ENCODE results near the gene MRRF.
A peak's percentile ranks its signal among the peaks of the same experiment; 100 is the strongest.

The MRRF gene

GRCh38 chr9:122261469-122261881 is 3.2 kb upstream of the MRRF start:
- no peak overlapping the region for H3K4me3 ChIP-seq (ENCODE audit: control insufficient read depth, low read depth, low read length)
- TF ChIP-seq, protein P1, sequence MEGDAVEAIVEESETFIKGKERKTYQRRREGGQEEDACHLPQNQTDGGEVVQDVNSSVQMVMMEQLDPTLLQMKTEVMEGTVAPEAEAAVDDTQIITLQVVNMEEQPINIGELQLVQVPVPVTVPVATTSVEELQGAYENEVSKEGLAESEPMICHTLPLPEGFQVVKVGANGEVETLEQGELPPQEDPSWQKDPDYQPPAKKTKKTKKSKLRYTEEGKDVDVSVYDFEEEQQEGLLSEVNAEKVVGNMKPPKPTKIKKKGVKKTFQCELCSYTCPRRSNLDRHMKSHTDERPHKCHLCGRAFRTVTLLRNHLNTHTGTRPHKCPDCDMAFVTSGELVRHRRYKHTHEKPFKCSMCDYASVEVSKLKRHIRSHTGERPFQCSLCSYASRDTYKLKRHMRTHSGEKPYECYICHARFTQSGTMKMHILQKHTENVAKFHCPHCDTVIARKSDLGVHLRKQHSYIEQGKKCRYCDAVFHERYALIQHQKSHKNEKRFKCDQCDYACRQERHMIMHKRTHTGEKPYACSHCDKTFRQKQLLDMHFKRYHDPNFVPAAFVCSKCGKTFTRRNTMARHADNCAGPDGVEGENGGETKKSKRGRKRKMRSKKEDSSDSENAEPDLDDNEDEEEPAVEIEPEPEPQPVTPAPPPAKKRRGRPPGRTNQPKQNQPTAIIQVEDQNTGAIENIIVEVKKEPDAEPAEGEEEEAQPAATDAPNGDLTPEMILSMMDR (conservative IDR thresholded peaks at IDR 0.05; ENCODE audit: control insufficient read depth, insufficient read depth, low read depth, low read length): no peak
- peak; percentile 72 for DNase-seq (ENCODE audit: low read depth)

DNA sequence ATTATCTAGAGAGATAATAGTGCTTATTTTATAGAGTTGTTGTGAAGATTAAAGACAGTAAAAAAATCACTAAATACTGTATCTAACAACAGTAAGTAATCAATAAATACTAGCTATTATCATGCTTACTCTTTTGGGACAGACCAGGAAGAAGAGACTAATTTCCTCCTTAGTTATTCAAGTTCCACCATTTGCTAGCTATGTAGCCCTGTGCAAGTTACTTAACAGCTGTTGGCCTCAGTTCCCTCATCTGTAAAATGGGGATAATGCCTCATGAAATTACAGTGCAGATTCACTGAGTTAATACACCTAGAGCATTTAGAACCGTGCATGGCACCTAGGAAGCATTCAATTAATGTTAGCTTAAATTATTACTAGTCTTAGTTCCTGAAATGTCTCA is 2.6 kb upstream of the MRRF start:
- TF ChIP-seq, protein P1 (conservative IDR thresholded peaks at IDR 0.05; ENCODE audit: control insufficient read depth, insufficient read depth, low read depth, low read length): no peak
- DNase-seq (ENCODE audit: low read depth): no peak
- no peak overlapping the region for H3K4me3 ChIP-seq (ENCODE audit: control insufficient read depth, low read depth, low read length)

DNA sequence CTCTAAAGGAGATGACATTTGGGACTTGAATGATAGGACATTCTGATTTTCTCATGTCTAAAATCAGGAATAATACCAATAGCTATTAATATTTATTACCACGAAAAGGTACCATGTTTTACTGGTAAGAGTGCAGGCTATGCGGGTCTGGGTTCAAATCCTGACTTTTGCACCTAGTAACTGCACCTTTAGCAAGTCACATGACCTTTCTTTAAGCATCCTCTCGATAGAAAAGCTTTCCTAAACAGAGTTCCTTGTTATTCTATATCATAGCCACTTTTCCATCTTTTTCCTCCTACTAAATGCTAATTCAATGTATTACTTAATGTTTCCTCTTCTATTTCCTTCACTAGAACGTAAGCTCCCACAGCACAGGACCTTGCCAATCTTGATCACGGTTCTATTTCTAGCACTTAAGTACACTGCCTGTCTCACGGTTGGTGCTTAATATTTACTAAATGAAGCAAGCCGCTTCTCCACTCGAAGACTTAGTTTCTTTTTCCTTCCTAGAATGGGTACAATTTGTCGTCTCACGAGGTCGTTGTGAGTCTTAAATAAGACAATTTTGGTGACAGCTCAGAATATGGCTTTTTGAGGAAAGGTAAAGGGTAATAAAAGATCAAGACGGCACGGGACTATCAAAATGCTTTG is 858 bp upstream of the MRRF start:
- peak; percentile 16 for DNase-seq (ENCODE audit: low read depth)

GRCh38 chr9:122265149-122265915 is 650 bp downstream of the MRRF start:
- TF ChIP-seq, protein P1 (conservative IDR thresholded peaks at IDR 0.05; ENCODE audit: control insufficient read depth, insufficient read depth, low read depth, low read length): no peak
- peak overlapping the region; percentile 83 for H3K4me3 ChIP-seq (ENCODE audit: control insufficient read depth, low read depth, low read length)
- DNase-seq (ENCODE audit: low read depth): peak; percentile 46

More for the DNA sequence above, 858 bp upstream of the MRRF start:
- H3K4me3 ChIP-seq (ENCODE audit: control insufficient read depth, low read depth, low read length): peak overlapping the region; percentile 83
- TF ChIP-seq, protein P1 (conservative IDR thresholded peaks at IDR 0.05; ENCODE audit: control insufficient read depth, insufficient read depth, low read depth, low read length): no peak

GRCh38 chr9:122268041-122268814 is 3.5 kb downstream of the MRRF start:
- H3K4me3 ChIP-seq (ENCODE audit: control insufficient read depth, low read depth, low read length): no peak overlapping the region
- TF ChIP-seq, protein P1 (conservative IDR thresholded peaks at IDR 0.05; ENCODE audit: control insufficient read depth, insufficient read depth, low read depth, low read length): no peak
- DNase-seq (ENCODE audit: low read depth): no peak

DNA sequence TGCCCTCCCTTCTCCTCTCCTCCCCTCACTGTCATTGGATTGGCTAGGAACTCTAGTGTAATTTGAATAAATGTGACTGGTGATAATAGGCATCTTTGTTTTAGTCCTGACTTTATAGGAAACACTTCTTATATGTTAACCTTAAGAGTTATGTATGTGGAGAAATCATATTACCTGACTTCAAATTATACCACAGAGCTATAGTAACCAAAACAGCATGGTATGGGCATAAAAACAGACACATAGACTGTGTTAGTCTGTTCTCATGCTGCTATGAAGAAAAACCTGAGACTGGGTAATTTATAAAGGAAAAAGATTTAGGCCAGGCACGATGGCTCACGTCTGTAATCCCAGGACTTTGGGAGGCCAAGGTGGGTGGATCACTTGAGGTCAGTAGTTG is 9.4 kb downstream of the MRRF start:
- TF ChIP-seq, protein P1 (conservative IDR thresholded peaks at IDR 0.05; ENCODE audit: control insufficient read depth, insufficient read depth, low read depth, low read length): no peak
- H3K4me3 ChIP-seq (ENCODE audit: control insufficient read depth, low read depth, low read length): no peak overlapping the region
- no peak for DNase-seq (ENCODE audit: low read depth)

Measured in fibroblast of mammary gland (primary cell).